Transverse colon (tissue), 4 donors: ENCODE data around the gene BCL11B.
"Not testable (repeated sequence)": the region's sequence is repeated elsewhere in the genome, so short reads cannot be mapped to it uniquely, and the experiment has no call there.

ENCODE experiments used
- CTCF ChIP-seq, 5 experiments: fragments of 200-600 bp in 3 of 5; fragments of 450-650 bp in 2 of 5; sonication (generic) in 3 of 5; IDR thresholded peaks; 1 replicate in 2 of 5; 2 replicates in 3 of 5; pipeline ENCODE4 v1.5.1; 2016 to 2017; ENCODE audit warnings: antibody characterized with exemption in 5 of 5, inconsistent platforms in 3 of 5, mild to moderate bottlenecking in 2 of 5, moderate library complexity in 1 of 5
- EP300 ChIP-seq: sonication (generic); formaldehyde crosslinking; IDR thresholded peaks from one replicate; pipeline ENCODE4 v1.6.1; 2017; ENCODE audit warnings: antibody characterized with exemption, low read depth
- POLR2A ChIP-seq: fragments of 450-650 bp; IDR thresholded peaks from one replicate; pipeline ENCODE4 v1.6.1; 2016; ENCODE audit warnings: antibody characterized with exemption, mild to moderate bottlenecking, moderate library complexity
- POLR2AphosphoS5 ChIP-seq, 3 donors: sonication (generic); formaldehyde crosslinking; IDR thresholded peaks; one replicate each; pipeline ENCODE4 v1.6.1; 2016; ENCODE audit warnings: antibody characterized with exemption in 3 of 3

- not testable (repeated sequence) for TF ChIP-seq CTCF (IDR thresholded peaks at IDR 0.05); POLR2A; EP300; POLR2AphosphoS5 (IDR thresholded peaks at IDR 0.05)
These were observed 43.2 kb downstream of the BCL11B start for GRCh38 chr14:99228760-99229159.
